GM21381 (cell line): ENCODE results near the gene PCDHGC3.
A peak's percentile ranks its signal among the peaks of the same experiment; 100 is the strongest.

Experiments
- ATAC-seq: cut with Tn5 transposase; IDR thresholded peaks from one replicate; pipeline ENCODE4 v1.9.1; 2021; ENCODE audit warnings: mild to moderate bottlenecking, moderate library complexity; ENCODE audit not compliant: unreplicated experiment

PCDHGC3 gene

DNA sequence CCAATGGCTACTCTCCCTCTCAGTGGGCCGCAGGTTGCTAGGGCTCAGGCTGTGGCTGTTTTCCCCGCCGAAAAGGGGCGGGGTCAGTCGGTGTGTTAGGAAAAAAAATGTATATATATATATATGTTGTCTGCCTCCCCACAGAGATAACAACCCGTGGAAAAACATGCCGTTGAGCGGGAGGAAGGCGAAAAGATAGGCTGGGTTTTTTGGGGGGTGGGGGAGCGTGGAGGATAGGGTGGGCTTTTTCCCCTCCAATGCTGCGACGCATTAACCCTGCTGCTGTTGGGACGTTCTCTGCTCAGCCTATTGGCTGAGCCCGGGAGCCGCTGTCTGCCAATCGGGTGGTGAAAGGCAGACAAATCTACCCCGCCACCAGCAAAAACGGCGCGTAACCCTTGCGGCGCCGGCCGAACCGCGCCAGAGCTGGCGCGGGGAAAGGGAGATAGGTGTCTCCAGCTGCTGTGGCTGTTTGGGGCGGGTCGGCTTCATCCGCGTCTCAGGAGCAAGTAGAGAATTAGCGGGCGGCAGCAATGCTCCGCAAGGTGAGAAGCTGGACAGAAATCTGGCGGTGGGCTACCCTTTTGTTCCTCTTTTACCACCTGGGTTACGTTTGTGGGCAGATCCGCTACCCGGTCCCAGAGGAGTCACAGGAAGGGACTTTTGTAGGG, 9.0 kb downstream of the PCDHGC3 start, which contains the start of gene PCDHGC4:
TSS of gene PCDHGC4 (plus strand) at position 390 of the 671 bp plus-strand sequence. CDS start at position 534, 144 bp downstream.
- no peak for ATAC-seq

GRCh38 chr5:141485321-141486055, 9.7 kb downstream of the PCDHGC3 start:
- no peak for ATAC-seq

DNA sequence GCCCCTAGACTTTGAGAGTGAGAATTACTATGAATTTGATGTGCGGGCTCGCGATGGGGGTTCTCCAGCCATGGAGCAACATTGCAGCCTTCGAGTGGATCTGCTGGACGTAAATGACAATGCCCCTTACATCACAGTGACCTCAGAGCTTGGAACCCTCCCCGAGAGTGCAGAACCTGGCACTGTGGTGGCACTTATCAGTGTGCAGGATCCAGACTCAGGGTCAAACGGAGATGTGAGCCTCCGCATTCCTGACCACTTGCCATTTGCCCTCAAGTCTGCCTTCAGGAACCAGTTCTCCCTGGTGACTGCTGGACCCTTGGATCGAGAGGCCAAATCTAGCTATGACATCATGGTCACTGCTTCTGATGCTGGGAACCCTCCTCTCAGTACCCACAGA, 10.3 kb downstream of the PCDHGC3 start:
- ATAC-seq: no peak

GRCh38 chr5:141487131-141487530, 11.4 kb downstream of the PCDHGC3 start:
- ATAC-seq: no peak

DNA sequence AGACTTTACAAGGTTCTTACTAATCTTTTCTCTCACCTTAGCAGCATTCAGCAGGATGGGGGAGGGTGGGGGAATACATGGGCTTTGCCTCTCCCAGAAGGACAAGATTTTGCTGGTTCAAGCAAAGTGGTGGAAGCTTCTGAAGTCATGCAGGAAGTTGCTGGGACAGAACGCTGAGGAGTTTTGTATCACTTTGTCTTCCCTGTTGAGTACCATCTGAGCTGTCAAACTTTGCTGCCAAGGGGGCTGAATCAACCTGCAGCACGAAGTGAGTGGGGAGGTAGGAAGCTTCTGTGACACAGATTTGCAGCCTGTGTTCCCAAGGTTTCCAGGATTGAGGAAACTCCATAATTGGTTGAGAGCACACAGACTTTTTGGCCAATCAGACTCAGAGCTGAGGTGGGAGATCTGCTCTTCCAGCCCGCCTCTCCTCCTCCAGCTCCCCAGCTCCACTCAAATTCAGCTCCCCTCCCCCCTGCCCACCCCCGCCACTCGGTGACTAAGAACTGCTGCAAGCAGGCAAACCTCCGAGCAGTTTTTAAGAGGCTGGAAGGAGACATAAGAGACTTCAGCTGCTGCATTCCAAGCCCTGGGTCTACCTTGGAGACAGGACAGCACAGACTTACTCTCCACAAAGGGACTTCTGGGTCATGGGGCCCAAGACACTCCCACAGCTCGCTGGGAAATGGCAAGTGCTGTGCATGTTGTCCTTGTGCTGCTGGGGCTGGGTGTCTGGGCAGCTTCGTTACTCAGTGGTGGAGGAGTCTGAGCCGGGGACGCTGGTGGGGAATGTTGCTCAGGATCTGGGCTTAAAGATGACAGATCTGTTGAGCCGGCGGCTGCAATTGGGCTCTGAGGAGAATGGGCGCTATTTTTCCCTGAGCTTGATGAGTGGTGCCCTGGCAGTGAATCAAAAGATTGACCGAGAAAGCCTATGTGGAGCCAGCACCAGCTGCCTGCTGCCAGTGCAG, 13.1 kb downstream of the PCDHGC3 start, which contains the start of gene PCDHGC5:
TSS of gene PCDHGC5 (plus strand) at position 491 of the 971 bp plus-strand sequence. CDS start at position 651, 160 bp downstream.
- no peak for ATAC-seq

- no peak for ATAC-seq
Observed at GRCh38 chr5:141489841-141490240, 14.1 kb downstream of the PCDHGC3 start.

DNA sequence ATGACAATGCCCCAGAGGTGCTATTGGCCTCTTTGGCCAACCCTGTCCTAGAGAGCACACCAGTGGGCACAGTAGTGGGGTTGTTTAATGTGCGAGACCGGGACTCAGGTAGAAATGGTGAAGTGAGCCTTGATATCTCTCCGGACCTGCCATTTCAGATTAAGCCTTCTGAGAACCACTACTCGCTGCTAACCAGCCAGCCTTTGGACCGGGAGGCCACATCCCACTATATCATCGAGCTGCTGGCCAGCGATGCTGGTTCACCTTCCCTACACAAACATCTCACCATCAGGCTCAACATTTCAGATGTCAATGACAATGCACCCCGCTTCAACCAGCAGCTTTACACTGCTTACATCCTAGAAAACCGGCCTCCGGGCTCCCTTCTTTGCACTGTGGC, 14.5 kb downstream of the PCDHGC3 start:
- ATAC-seq: no peak

- no peak for ATAC-seq
Observed at GRCh38 chr5:141490771-141491170, 15.0 kb downstream of the PCDHGC3 start.

GRCh38 chr5:141491323-141492167, 15.8 kb downstream of the PCDHGC3 start:
- peak; percentile 1 for ATAC-seq

- peak; percentile 53 for ATAC-seq
Observed at GRCh38 chr5:141492168-141492885, 16.6 kb downstream of the PCDHGC3 start.

DNA sequence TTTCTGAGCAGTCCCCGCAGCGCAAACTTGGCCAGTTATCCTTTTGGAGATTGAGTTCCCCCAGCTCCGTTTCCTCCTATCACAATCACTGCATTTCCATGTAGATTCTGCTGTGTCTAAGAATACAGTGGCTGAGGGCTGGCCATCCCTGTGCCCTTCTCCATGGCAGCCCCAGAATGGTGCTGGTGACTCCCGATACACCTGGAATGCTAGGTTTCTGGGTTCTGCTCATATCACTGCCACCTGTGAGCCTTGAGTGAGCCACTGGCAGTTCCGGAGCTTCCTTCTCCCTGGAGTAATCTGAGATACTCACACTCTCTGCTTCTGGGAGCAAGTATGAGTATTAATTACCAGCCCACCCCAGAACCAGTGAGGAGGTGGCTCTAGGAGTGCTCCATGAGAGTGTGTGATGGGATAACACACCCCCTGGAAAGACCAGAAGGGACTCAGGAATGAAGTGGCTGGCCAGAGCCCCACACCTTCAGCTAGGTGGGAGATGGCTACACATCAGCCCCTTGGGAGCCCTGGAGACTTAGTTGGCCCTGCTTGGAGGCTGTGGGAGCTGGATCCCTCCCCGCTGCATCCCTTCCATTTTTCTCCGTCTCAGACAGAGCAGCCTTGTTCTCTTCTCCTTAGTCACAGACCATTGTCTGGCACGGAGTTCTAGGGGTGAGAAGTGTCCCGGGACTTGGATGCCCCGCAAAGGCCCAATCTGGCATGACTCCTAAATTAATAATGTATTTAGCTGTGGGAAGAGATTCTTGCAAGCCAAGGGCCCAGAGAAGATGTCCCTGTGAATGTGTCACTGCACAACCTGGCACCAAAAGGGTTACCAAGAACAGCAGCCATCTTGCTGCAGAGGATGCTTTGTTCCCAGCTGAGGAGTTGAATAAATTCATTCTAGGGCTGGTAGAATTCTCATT, 18.0 kb downstream of the PCDHGC3 start:
- no peak for ATAC-seq

GRCh38 chr5:141494761-141495452, 19.1 kb downstream of the PCDHGC3 start:
- ATAC-seq: no peak

- no peak for ATAC-seq
Observed at GRCh38 chr5:141495453-141495811, 19.7 kb downstream of the PCDHGC3 start.

GRCh38 chr5:141496038-141496437, 20.3 kb downstream of the PCDHGC3 start:
- no peak for ATAC-seq

DNA sequence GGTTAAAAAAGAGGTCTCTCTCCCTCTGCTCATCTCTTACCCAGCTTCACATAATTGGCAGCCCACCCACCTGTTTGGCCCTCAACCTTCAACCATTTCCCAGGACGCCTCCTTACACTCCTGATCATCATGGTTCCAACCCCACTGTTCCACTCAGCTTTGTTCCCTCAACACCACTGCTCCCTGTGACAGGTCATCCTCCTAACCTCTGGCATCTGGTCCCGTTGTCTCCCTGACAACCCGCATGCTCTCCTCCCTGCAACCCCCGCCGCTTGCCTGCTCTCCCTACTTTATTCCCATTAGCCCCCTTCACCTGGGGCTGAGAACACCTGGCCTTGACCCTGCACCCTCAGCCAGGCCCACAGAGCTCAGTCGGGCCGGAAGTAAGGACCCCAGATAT, 26.0 kb downstream of the PCDHGC3 start:
- ATAC-seq: no peak

GRCh38 chr5:141503681-141504080, 27.9 kb downstream of the PCDHGC3 start:
- no peak for ATAC-seq

GRCh38 chr5:141504216-141504615, 28.4 kb downstream of the PCDHGC3 start:
- no peak for ATAC-seq
